Measurements from ENCODE around the gene KRTAP2-3.

GRCh38 chr17:41101586-41102259, 41.8 kb upstream of the KRTAP2-3 start, which contains the start of gene KRTAP4-16:
- no peak for TF ChIP-seq CTCF (IDR thresholded peaks at IDR 0.05; ENCODE audit: insufficient read depth, low read length, poor library complexity, severe bottlenecking)
- TF ChIP-seq EZH2phosphoT487 (conservative IDR thresholded peaks at IDR 0.05; ENCODE audit: low read length) = no peak

Data from SU-DHL-6 (cell line).